ENCODE measurements around the gene MROH7.

- no peak for TF ChIP-seq CTCF (IDR thresholded peaks at IDR 0.05)
- no peak for TF ChIP-seq POLR2A (IDR thresholded peaks at IDR 0.05; ENCODE audit: low read depth)
- no peak for TF ChIP-seq POLR2AphosphoS5 (IDR thresholded peaks at IDR 0.05)
- TF ChIP-seq EP300 (IDR thresholded peaks at IDR 0.05) = no peak
Observed at GRCh38 chr1:54701996-54702395, 60.4 kb downstream of the MROH7 start.

Data from esophagus muscularis mucosa (tissue), 4 donors.